Measurements from ENCODE around the gene MYO3A.

DNA sequence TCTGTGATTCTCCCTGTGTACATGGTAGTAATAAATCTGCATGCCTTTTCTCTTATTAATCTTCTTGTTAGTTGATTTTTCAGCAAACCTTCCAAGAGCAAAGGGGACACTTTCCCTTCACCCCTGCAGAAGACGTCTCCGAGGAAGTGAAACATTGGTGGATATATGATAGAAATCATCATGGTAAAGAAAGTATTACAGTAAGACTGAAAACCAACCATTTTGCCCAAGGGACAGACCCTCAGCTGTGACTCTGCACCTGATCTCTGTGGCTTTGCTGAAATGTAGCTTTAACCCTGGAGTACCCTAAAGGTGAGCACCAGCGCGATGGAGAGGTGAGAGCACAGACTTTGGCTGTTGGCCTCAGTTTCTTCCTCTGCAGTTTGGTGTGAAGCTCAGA is 32.8 kb upstream of the MYO3A start:
- TF ChIP-seq, protein P1, sequence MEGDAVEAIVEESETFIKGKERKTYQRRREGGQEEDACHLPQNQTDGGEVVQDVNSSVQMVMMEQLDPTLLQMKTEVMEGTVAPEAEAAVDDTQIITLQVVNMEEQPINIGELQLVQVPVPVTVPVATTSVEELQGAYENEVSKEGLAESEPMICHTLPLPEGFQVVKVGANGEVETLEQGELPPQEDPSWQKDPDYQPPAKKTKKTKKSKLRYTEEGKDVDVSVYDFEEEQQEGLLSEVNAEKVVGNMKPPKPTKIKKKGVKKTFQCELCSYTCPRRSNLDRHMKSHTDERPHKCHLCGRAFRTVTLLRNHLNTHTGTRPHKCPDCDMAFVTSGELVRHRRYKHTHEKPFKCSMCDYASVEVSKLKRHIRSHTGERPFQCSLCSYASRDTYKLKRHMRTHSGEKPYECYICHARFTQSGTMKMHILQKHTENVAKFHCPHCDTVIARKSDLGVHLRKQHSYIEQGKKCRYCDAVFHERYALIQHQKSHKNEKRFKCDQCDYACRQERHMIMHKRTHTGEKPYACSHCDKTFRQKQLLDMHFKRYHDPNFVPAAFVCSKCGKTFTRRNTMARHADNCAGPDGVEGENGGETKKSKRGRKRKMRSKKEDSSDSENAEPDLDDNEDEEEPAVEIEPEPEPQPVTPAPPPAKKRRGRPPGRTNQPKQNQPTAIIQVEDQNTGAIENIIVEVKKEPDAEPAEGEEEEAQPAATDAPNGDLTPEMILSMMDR (IDR thresholded peaks at IDR 0.05; ENCODE audit: low read depth, low read length, poor library complexity, severe bottlenecking) = no peak
- TF ChIP-seq EZH2phosphoT487 (IDR thresholded peaks at IDR 0.05; ENCODE audit: borderline replicate concordance, low read length) = no peak
